ENCODE results near the gene PRDM7. TPM values are rescaled to one million over a fixed set of nuclear protein-coding genes. Genes with fewer than 3 reads are reported as not detected.
"Not testable (repeated sequence)": the region's sequence is repeated elsewhere in the genome, so short reads cannot be mapped to it uniquely, and the experiment has no call there.

The PRDM7 gene
- not detected in 2 replicates for total RNA-seq (2014; rRNA removed)
- percentile 7 among the genes with signal in this experiment for Bru-seq, nascent RNA
- percentile 7 among the genes with signal in this experiment for BruChase-seq, experiment 1, labeled RNA remaining after a 6-hour chase
- BruChase-seq, experiment 2, labeled RNA remaining after a 2-hour chase = not detected
- long read RNA-seq = 0 reads

DNA sequence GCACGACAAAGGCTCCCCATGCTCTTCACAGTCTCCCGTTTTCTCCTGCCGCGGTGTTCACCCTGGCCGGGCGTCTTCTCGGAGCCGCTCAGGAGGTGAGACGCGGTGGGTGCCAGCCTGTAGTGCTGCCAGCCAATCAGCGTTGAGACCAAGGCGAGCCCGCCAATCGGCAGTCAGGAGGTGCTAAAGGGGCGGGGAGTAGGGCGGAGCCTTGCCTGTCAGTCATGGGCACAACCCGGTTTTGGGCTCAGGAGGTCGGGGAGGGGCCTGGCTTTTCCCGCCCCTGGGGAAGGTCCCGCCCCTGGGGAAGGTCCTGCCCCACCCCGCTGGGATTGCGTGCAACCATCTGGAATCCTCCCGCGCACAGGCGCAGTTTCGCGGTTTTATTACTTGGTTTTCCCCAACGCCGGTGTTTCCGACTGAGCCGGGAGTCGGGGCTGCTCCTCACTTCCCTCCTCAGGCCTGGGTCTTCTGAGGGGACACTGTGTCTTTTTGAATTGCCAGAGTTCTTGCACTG lies at the start of gene PRDM7:
TSS of gene PRDM7 (minus strand) at position 92 of the 517 bp plus-strand sequence. CDS start 1,421 bp downstream, outside the sequence.
- peak within 1 kb of the TSS; percentile 82 for H3K4me2 ChIP-seq (ENCODE audit: low read length)
- POLR2A ChIA-PET (ENCODE audit: unreplicated experiment) = no interaction called here
- ATAC-seq = peak; percentile 89
- no peaks in the 10 kb centered on the region for H3K36me3 ChIP-seq (ENCODE audit: low read depth, low read length)
- CTCF ChIA-PET = no interaction called here
- DNase-seq = peak; percentile 93
- H3K79me2 ChIP-seq (ENCODE audit: low read length) = no peaks in the 10 kb centered on the region
- H3K9me3 ChIP-seq (ENCODE audit: low read length) = no peaks in the 10 kb centered on the region
- no peaks in the 10 kb centered on the region for H3F3A ChIP-seq (ENCODE audit: low read length, unreplicated experiment)
- no peaks in the 10 kb centered on the region for H4K20me1 ChIP-seq (ENCODE audit: low read length)
- intact Hi-C loops (cut with micrococcal nuclease) = no loop called here
- 0 out of 2 replicates have a peak, but pooled peaks cover 3% of the 10 kb centered on the region for H3K4me1 ChIP-seq (ENCODE audit: insufficient read depth, low read length)
- H3K9me2 ChIP-seq (replicated peaks; ENCODE audit: low read length) = no peaks in the 10 kb centered on the region
- peak within 1 kb of the TSS; percentile 46 for H3K9ac ChIP-seq (ENCODE audit: low read length)
- H2AFZ ChIP-seq (ENCODE audit: low read length) = peak within 1 kb of the TSS; percentile 89
- no peak for TF ChIP-seq EZH2phosphoT487 (IDR thresholded peaks at IDR 0.05; ENCODE audit: borderline replicate concordance, low read length)
- no peak within 1 kb of the TSS for H3K27ac ChIP-seq (ENCODE audit: low read length)
- H3K27me3 ChIP-seq (ENCODE audit: low read length) = no peaks in the 10 kb centered on the region
- no TSS peak for BruUV-seq (replicated peaks)
- H3K4me3 ChIP-seq (ENCODE audit: low read length) = peak within 1 kb of the TSS; percentile 53

- DNase-seq; H3K27me3 ChIP-seq (ENCODE audit: low read length); ATAC-seq; BruUV-seq (replicated peaks); H3K36me3 ChIP-seq (ENCODE audit: low read depth, low read length); H3K27ac ChIP-seq (ENCODE audit: low read length); H3K4me1 ChIP-seq (ENCODE audit: insufficient read depth, low read length); H4K20me1 ChIP-seq (ENCODE audit: low read length); H3K9ac ChIP-seq (ENCODE audit: low read length); H3F3A ChIP-seq (ENCODE audit: low read length, unreplicated experiment); H2AFZ ChIP-seq (ENCODE audit: low read length); H3K9me2 ChIP-seq (replicated peaks; ENCODE audit: low read length); H3K79me2 ChIP-seq (ENCODE audit: low read length); intact Hi-C loops (cut with micrococcal nuclease); H3K4me2 ChIP-seq (ENCODE audit: low read length); CTCF ChIA-PET; H3K9me3 ChIP-seq (ENCODE audit: low read length); POLR2A ChIA-PET (ENCODE audit: unreplicated experiment); H3K4me3 ChIP-seq (ENCODE audit: low read length): not testable (repeated sequence)
These were observed 44.7 kb upstream of the PRDM7 start for GRCh38 chr16:90121846-90122245.

GRCh38 chr16:90107617-90108016 lies 30.5 kb upstream of the PRDM7 start:
- H3K27ac ChIP-seq (ENCODE audit: low read length); intact Hi-C loops (cut with micrococcal nuclease); H2AFZ ChIP-seq (ENCODE audit: low read length); H3F3A ChIP-seq (ENCODE audit: low read length, unreplicated experiment); H3K4me3 ChIP-seq (ENCODE audit: low read length); H3K9me2 ChIP-seq (replicated peaks; ENCODE audit: low read length); H3K9me3 ChIP-seq (ENCODE audit: low read length); POLR2A ChIA-PET (ENCODE audit: unreplicated experiment); H4K20me1 ChIP-seq (ENCODE audit: low read length); H3K4me1 ChIP-seq (ENCODE audit: insufficient read depth, low read length); DNase-seq; H3K79me2 ChIP-seq (ENCODE audit: low read length); H3K9ac ChIP-seq (ENCODE audit: low read length); H3K27me3 ChIP-seq (ENCODE audit: low read length); H3K36me3 ChIP-seq (ENCODE audit: low read depth, low read length); BruUV-seq (replicated peaks); CTCF ChIA-PET; H3K4me2 ChIP-seq (ENCODE audit: low read length): not testable (repeated sequence)
- ATAC-seq = peak; percentile 20; the same call in 1 of the 2 replicates

GRCh38 chr16:90107060-90107459 lies 29.9 kb upstream of the PRDM7 start:
- H3K4me2 ChIP-seq (ENCODE audit: low read length); DNase-seq; H3K9me3 ChIP-seq (ENCODE audit: low read length); H2AFZ ChIP-seq (ENCODE audit: low read length); H3K79me2 ChIP-seq (ENCODE audit: low read length); H3K9me2 ChIP-seq (replicated peaks; ENCODE audit: low read length); H3K9ac ChIP-seq (ENCODE audit: low read length); POLR2A ChIA-PET (ENCODE audit: unreplicated experiment); H3K27ac ChIP-seq (ENCODE audit: low read length); H3K27me3 ChIP-seq (ENCODE audit: low read length); H3K4me3 ChIP-seq (ENCODE audit: low read length); H3K36me3 ChIP-seq (ENCODE audit: low read depth, low read length); H3K4me1 ChIP-seq (ENCODE audit: insufficient read depth, low read length); CTCF ChIA-PET; H3F3A ChIP-seq (ENCODE audit: low read length, unreplicated experiment); intact Hi-C loops (cut with micrococcal nuclease); H4K20me1 ChIP-seq (ENCODE audit: low read length): not testable (repeated sequence)
- TSS peak; percentile 55 for BruUV-seq (replicated peaks)
- ATAC-seq = peak; percentile 64

DNA sequence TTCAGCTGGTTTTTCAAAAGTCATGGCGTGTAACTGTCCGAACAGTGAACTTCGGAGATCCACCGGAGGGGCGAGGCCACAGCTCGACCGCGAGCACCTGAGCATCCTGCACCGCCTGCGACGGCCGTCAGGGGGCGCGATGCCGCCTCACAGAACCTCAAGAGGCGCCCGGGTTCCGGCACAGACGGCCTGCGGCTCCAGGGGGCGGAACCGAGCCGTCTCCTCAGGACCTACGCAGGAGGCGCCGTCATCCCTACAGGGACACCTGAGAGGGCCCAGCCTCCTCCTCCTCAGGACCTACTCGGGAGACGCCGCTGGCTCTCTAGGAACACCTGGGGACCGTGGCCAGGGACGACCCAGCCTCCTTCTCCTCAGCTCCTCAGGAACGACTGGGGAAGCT lies 29.1 kb upstream of the PRDM7 start:
- H3K36me3 ChIP-seq (ENCODE audit: low read depth, low read length); intact Hi-C loops (cut with micrococcal nuclease); H3K4me2 ChIP-seq (ENCODE audit: low read length); H3K4me3 ChIP-seq (ENCODE audit: low read length); H3K9ac ChIP-seq (ENCODE audit: low read length); H3K27ac ChIP-seq (ENCODE audit: low read length); H3K4me1 ChIP-seq (ENCODE audit: insufficient read depth, low read length); CTCF ChIA-PET; H3K9me2 ChIP-seq (replicated peaks; ENCODE audit: low read length); H3K79me2 ChIP-seq (ENCODE audit: low read length); H3F3A ChIP-seq (ENCODE audit: low read length, unreplicated experiment); BruUV-seq (replicated peaks); H4K20me1 ChIP-seq (ENCODE audit: low read length); H3K9me3 ChIP-seq (ENCODE audit: low read length); POLR2A ChIA-PET (ENCODE audit: unreplicated experiment); H2AFZ ChIP-seq (ENCODE audit: low read length); DNase-seq; H3K27me3 ChIP-seq (ENCODE audit: low read length): not testable (repeated sequence)
- peak; percentile 35; the same call in 1 of the 2 replicates for ATAC-seq

DNA sequence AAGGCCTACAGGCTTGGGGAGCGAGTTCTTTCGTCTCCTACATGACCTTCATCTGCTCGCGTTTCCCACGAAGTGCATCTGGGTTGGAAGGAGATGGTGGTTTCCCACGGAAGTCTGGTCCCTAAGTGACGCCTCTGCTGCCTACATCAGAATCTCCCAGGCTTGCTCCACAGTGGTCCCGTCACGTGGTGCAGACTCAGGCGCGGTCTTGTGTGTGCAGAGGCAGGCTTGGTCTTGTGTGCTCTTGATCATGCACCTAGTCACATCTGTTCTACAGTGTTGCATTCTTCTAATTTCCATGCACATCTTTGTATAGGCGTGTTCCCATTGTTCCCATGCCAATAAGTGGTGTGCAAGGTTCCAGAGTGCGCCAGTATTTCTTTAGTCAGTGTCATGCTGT lies 27.6 kb upstream of the PRDM7 start:
- CTCF ChIA-PET; H4K20me1 ChIP-seq (ENCODE audit: low read length); H3K9me2 ChIP-seq (replicated peaks; ENCODE audit: low read length); H3F3A ChIP-seq (ENCODE audit: low read length, unreplicated experiment); H3K4me1 ChIP-seq (ENCODE audit: insufficient read depth, low read length); H3K9me3 ChIP-seq (ENCODE audit: low read length); H2AFZ ChIP-seq (ENCODE audit: low read length); H3K27me3 ChIP-seq (ENCODE audit: low read length); H3K27ac ChIP-seq (ENCODE audit: low read length); BruUV-seq (replicated peaks); H3K9ac ChIP-seq (ENCODE audit: low read length); intact Hi-C loops (cut with micrococcal nuclease); ATAC-seq; H3K36me3 ChIP-seq (ENCODE audit: low read depth, low read length); DNase-seq; H3K4me3 ChIP-seq (ENCODE audit: low read length); H3K4me2 ChIP-seq (ENCODE audit: low read length); H3K79me2 ChIP-seq (ENCODE audit: low read length); POLR2A ChIA-PET (ENCODE audit: unreplicated experiment): not testable (repeated sequence)
